IMR-90 (cell line): ENCODE measurements around the gene PADI2. TPM values are rescaled to one million over a fixed set of nuclear protein-coding genes. Genes with fewer than 3 reads are reported as not detected.

ENCODE experiments used
- ATAC-seq: fragments of 200-7000 bp; cut with Tn5 transposase; 2 replicates; pipeline ENCODE4 v1.9.1; 2020; ENCODE audit warnings: low read depth, mild to moderate bottlenecking, moderate library complexity
- BruUV-seq: library from RNA; stranded (reverse); fragments of 400-500 nt; replicated peaks from 2 replicates; lab custom pipeline; 2021; lab: Mats Ljungman, UMichigan
- CTCF ChIA-PET: fragments of 300-600 bp; formaldehyde crosslinking; extraction: SDS; loops from one replicate; lab custom pipeline; 2021; ENCODE audit warnings: antibody characterized with exemption; lab: Yijun Ruan, JAX
- POLR2A ChIA-PET: fragments of 300-600 bp; sonication (Branson Sonifier 250); formaldehyde crosslinking; loops from one replicate; lab custom pipeline; 2022; ENCODE audit warnings: antibody characterized with exemption; ENCODE audit not compliant: unreplicated experiment; lab: Charles Lee
- DNase-seq: peaks from one replicate; pipeline ENCODE4 v3.0.0; 2013
- H2AFZ ChIP-seq: replicated peaks from 2 replicates; pipeline ENCODE3; 2013; ENCODE audit warnings: low read length, mild to moderate bottlenecking; ENCODE audit not compliant: poor library complexity
- H2AK5ac ChIP-seq: 2 replicates; pipeline ENCODE4 v1.6.1; 2013; ENCODE audit warnings: low read depth, low read length, inconsistent platforms
- H2AK9ac ChIP-seq: replicated peaks from 2 replicates; pipeline ENCODE3; 2013; ENCODE audit warnings: mild to moderate bottlenecking, low read depth, low read length, moderate library complexity; ENCODE audit not compliant: poor library complexity
- H2BK120ac ChIP-seq: 2 replicates; pipeline ENCODE4 v1.6.1; 2013; ENCODE audit warnings: low read depth, low read length, inconsistent platforms
- H2BK15ac ChIP-seq: 3 replicates; pipeline ENCODE4 v1.6.1; 2013; ENCODE audit warnings: low read depth, low read length, inconsistent platforms
- H2BK20ac ChIP-seq: 2 replicates; pipeline ENCODE4 v1.6.1; 2013; ENCODE audit warnings: low read depth, mild to moderate bottlenecking, inconsistent platforms, low read length, moderate library complexity
- H2BK5ac ChIP-seq: 2 replicates; pipeline ENCODE4 v1.6.1; 2013; ENCODE audit warnings: mild to moderate bottlenecking, low read depth, low read length, inconsistent platforms; ENCODE audit not compliant: poor library complexity, severe bottlenecking
- H3K14ac ChIP-seq: replicated peaks from 2 replicates; pipeline ENCODE4 v1.6.1; 2013; ENCODE audit warnings: low read depth, low read length, inconsistent platforms
- H3K18ac ChIP-seq: 2 replicates; pipeline ENCODE4 v1.6.1; 2013; ENCODE audit warnings: low read depth, low read length, control low read depth
- H3K23ac ChIP-seq: 2 replicates; pipeline ENCODE4 v1.6.1; 2013; ENCODE audit warnings: low read depth, low read length, inconsistent platforms
- H3K27ac ChIP-seq: 2 replicates; pipeline ENCODE4 v1.5.1; 2013; ENCODE audit warnings: mild to moderate bottlenecking, control low read depth, low read length; ENCODE audit not compliant: insufficient read depth
- H3K27me3 ChIP-seq: 2 replicates; pipeline ENCODE4 v1.6.1; 2013; ENCODE audit warnings: low read length; ENCODE audit not compliant: control insufficient read depth, insufficient read depth
- H3K36me3 ChIP-seq: 2 replicates; pipeline ENCODE4 v1.6.1; 2013; ENCODE audit warnings: low read length, mixed read lengths; ENCODE audit not compliant: control insufficient read depth, insufficient read depth
- H3K4ac ChIP-seq: 2 replicates; pipeline ENCODE4 v1.6.1; 2013; ENCODE audit warnings: low read depth, low read length, inconsistent platforms
- H3K4me1 ChIP-seq: 2 replicates; pipeline ENCODE4 v1.6.1; 2013; ENCODE audit warnings: low read length, mixed read lengths; ENCODE audit not compliant: control insufficient read depth, insufficient read depth
- H3K4me2 ChIP-seq: 2 replicates; pipeline ENCODE4 v1.6.1; 2013; ENCODE audit warnings: low read depth, mild to moderate bottlenecking, control low read depth, low read length, moderate library complexity
- H3K4me3 ChIP-seq: 2 replicates; pipeline ENCODE4 v1.5.1; 2013; ENCODE audit warnings: low read depth, mild to moderate bottlenecking, control low read depth, low read length, moderate library complexity; ENCODE audit not compliant: insufficient read depth
- H3K56ac ChIP-seq: 2 replicates; pipeline ENCODE4 v1.6.1; 2013; ENCODE audit warnings: low read length, inconsistent platforms; ENCODE audit not compliant: insufficient read depth; ENCODE audit errors: extremely low read depth
- H3K79me1 ChIP-seq, 2 experiments: 2 replicates each; pipeline ENCODE4 v1.6.1; 2013; ENCODE audit warnings: low read length in 2 of 2, inconsistent platforms in 1 of 2, low read depth in 1 of 2
- H3K9ac ChIP-seq: 2 replicates; pipeline ENCODE4 v1.6.1; 2013; ENCODE audit warnings: low read depth, low read length, control low read depth
- H3K9me1 ChIP-seq: 2 replicates; pipeline ENCODE4 v1.6.1; 2013; ENCODE audit warnings: low read length, inconsistent platforms; ENCODE audit not compliant: insufficient read depth
- H3K9me3 ChIP-seq: 2 replicates; pipeline ENCODE4 v1.6.1; 2013; ENCODE audit warnings: low read length; ENCODE audit not compliant: control insufficient read depth, insufficient read depth
- H4K20me1 ChIP-seq: 2 replicates; pipeline ENCODE4 v1.6.1; 2013; ENCODE audit warnings: low read length, inconsistent platforms; ENCODE audit not compliant: insufficient read depth
- H4K5ac ChIP-seq: 2 replicates; pipeline ENCODE4 v1.6.1; 2013; ENCODE audit warnings: mild to moderate bottlenecking, low read depth, low read length, control low read depth
- H4K8ac ChIP-seq, 2 experiments: 2 replicates each; pipeline ENCODE4 v1.6.1; 2013; ENCODE audit warnings: low read depth in 2 of 2, low read length in 2 of 2, control low read depth in 1 of 2, inconsistent platforms in 1 of 2
- H4K91ac ChIP-seq: 2 replicates; pipeline ENCODE4 v1.6.1; 2013; ENCODE audit warnings: low read depth, low read length, inconsistent platforms; ENCODE audit not compliant: insufficient read depth
- BHLHE40 ChIP-seq: fragments of 150-350 bp; IDR thresholded peaks from 2 replicates; pipeline ENCODE4 v1.6.1; 2016; ENCODE audit warnings: mild to moderate bottlenecking, low read depth, low read length
- MAZ ChIP-seq: IDR thresholded peaks from 2 replicates; pipeline ENCODE4 v1.6.1; 2012; ENCODE audit warnings: low read depth, mild to moderate bottlenecking, low read length, improper control_type of control experiment, moderate library complexity, borderline replicate concordance
- NFE2L2 ChIP-seq: fragments of 150-350 bp; IDR thresholded peaks from 2 replicates; pipeline ENCODE4 v1.6.1; 2016; ENCODE audit warnings: low read depth, mild to moderate bottlenecking, low read length
- WGBS, 2 experiments: methylation state at CpG; one replicate each; pipeline versions ENCODE4 v1.1.5 to v1.1.7; 2013; ENCODE audit warnings: missing lambda C conversion rate in 2 of 2; ENCODE audit not compliant: insufficient read length in 1 of 2; ENCODE audit errors: extremely low coverage in 2 of 2; 5-methylcytosine and 5-hydroxymethylcytosine counted together
- dilution Hi-C: fragments of 300-500 bp; cut with HindIII; formaldehyde crosslinking; loops from one replicate; pipeline ENCODE4 v1.14.3; 2018; ENCODE audit warnings: low sequenced_read_pairs; ENCODE audit not compliant: unreplicated experiment
- in situ Hi-C: fragments of 300-500 bp; cut with MboI; formaldehyde crosslinking; loops from 3 replicates; pipeline ENCODE4 v1.14.3; 2019; ENCODE audit warnings: low sequenced_read_pairs, inconsistent platforms, mixed read lengths
- intact Hi-C: fragments of 100-400 bp; cut with micrococcal nuclease; formaldehyde crosslinking; loops from 2 replicates; pipeline ENCODE4 v1.10.0; 2022
- polyA plus RNA-seq, 3 experiments: library from polyadenylated mRNA; depleted of rRNA; stranded (reverse); fragments of >200 nt; gene quantifications; 2 replicates each; pipeline ENCODE4 v1.2.3, GENCODE V29; 2012; ENCODE audit warnings: low replicate concordance in 1 of 3
- total RNA-seq: library from RNA; depleted of rRNA; stranded (reverse); fragments of >200 nt; gene quantifications from 2 replicates; pipeline ENCODE4 v1.2.3, GENCODE V29; 2012

PADI2 gene
- total and polyA plus RNA-seq, 2 of the 4 experiments (the other 2 are of a cell fraction): not detected

GRCh38 chr1:17099616-17100340 lies 19.5 kb downstream of the PADI2 start:
- no peak overlapping the region for H3K9ac ChIP-seq
- no peak overlapping the region for H2BK15ac ChIP-seq
- in situ Hi-C loops (no loop called here), dilution Hi-C loops (no loop called here), intact Hi-C loops (no loop called here)
- H3K56ac ChIP-seq: no peak overlapping the region
- H3K4me2 ChIP-seq: no peak overlapping the region
- H3K23ac ChIP-seq: no peak overlapping the region
- H2BK5ac ChIP-seq: no peak overlapping the region
- no peaks in the 10 kb centered on the region; the same call in 1 of the 2 replicates for H3K4me1 ChIP-seq
- no peaks in the 10 kb centered on the region for H3K9me1 ChIP-seq
- WGBS, 2 experiments: 11% methylated on average over 1 of the region's 10 CpGs; no CpG with 5 or more reads in 1 of the 2 experiments
- no peaks in the 10 kb centered on the region for H3K36me3 ChIP-seq
- ChIA-PET POLR2A (no interaction called here), CTCF (interaction anchor here (0.6 kb wide), 1 partner anchor 116 kb away, joined by 3 read pairs; no protein-coding TSS in a partner anchor)
- H3K9me3 ChIP-seq: no peaks in the 10 kb centered on the region
- no peak overlapping the region for H4K5ac ChIP-seq
- H2AK5ac ChIP-seq: no peak overlapping the region
- BruUV-seq: no TSS peak
- H3K27me3 ChIP-seq: peaks cover 55% of the 10 kb centered on the region
- no peak overlapping the region for H2AK9ac ChIP-seq
- no peak overlapping the region for H3K18ac ChIP-seq
- no peak overlapping the region for H3K4ac ChIP-seq
- H3K27ac ChIP-seq: no peak overlapping the region
- ATAC-seq (no peak), DNase-seq (no peak)
- no peak overlapping the region for H4K8ac ChIP-seq
- no peaks in the 10 kb centered on the region for H3K79me1 ChIP-seq
- no peak overlapping the region for H4K91ac ChIP-seq
- no peak overlapping the region for H2BK120ac ChIP-seq
- no peak overlapping the region for H3K14ac ChIP-seq
- no peaks in the 10 kb centered on the region for H4K20me1 ChIP-seq
- no peak overlapping the region for H2BK20ac ChIP-seq
- TF ChIP-seq NFE2L2 (no peak), MAZ (no peak), BHLHE40 (no peak)
- no peak overlapping the region for H2AFZ ChIP-seq
- no peak overlapping the region for H3K4me3 ChIP-seq
